Fibroblast of pulmonary artery (primary cell): Measurements from ENCODE around the gene NAPA.
"Not testable (repeated sequence)": the region's sequence is repeated elsewhere in the genome, so short reads cannot be mapped to it uniquely, and the experiment has no call there.

Source experiments
- DNase-seq: peaks from one replicate; pipeline ENCODE4 v3.0.0-alpha.2; 2010; ENCODE audit warnings: low read depth
- H3K4me3 ChIP-seq: replicated peaks from 2 replicates; pipeline ENCODE4 v1.5.1; 2011; ENCODE audit warnings: low read depth, mild to moderate bottlenecking, control low read depth, low read length, moderate library complexity
- CTCF ChIP-seq: IDR thresholded peaks from 2 replicates; pipeline ENCODE4 v1.5.1; 2011; ENCODE audit warnings: mild to moderate bottlenecking, control low read depth, low read length, inconsistent platforms; ENCODE audit errors: missing control alignments

Gene NAPA

GRCh38 chr19:47486900-47487299 lies 28.0 kb downstream of the NAPA start:
- H3K4me3 ChIP-seq, result no peak overlapping the region

GRCh38 chr19:47486220-47486619 lies 28.6 kb downstream of the NAPA start:
- not testable (repeated sequence) for DNase-seq, H3K4me3 ChIP-seq

More at GRCh38 chr19:47486900-47487299, 28.0 kb downstream of the NAPA start:
- no peak for TF ChIP-seq CTCF
- DNase-seq, result no peak

- no peak overlapping the region for H3K4me3 ChIP-seq
- TF ChIP-seq CTCF, result no peak
- DNase-seq, result no peak
Measured at GRCh38 chr19:47485210-47485609, 29.7 kb downstream of the NAPA start.

- DNase-seq, result peak; percentile 93
- TF ChIP-seq CTCF, result peak; percentile 87
- H3K4me3 ChIP-seq, result peak within 1 kb of the TSS; percentile 70
Measured at GRCh38 chr19:47483800-47484690, 30.8 kb downstream of the NAPA start, which contains the start of gene KPTN. Gene KPTN (minus strand): TSS chr19:47484219. CDS start chr19:47484160, 59 bp downstream.

- H3K4me3 ChIP-seq, result peak overlapping the region; percentile 70
- TF ChIP-seq CTCF, result no peak
- no peak for DNase-seq
Measured at GRCh38 chr19:47483200-47483599, 31.7 kb downstream of the NAPA start.

GRCh38 chr19:47481460-47482052 lies 33.3 kb downstream of the NAPA start:
- no peak overlapping the region for H3K4me3 ChIP-seq
- no peak for TF ChIP-seq CTCF
- no peak for DNase-seq

GRCh38 chr19:47480658-47481057 lies 34.2 kb downstream of the NAPA start:
- H3K4me3 ChIP-seq, result no peak overlapping the region
- DNase-seq, result no peak
- no peak for TF ChIP-seq CTCF
